CD14-positive monocyte (primary cell): ENCODE results near the gene PIAS1. TPM values are rescaled to one million over a fixed set of nuclear protein-coding genes. Genes with fewer than 3 reads are reported as not detected.

ENCODE experiments used
- DNase-seq, 3 donors: peaks; one replicate each; pipeline ENCODE4 v3.0.0-alpha.2; 2011 to 2022
- H2AFZ ChIP-seq: 2 replicates; pipeline ENCODE4 v1.6.0; 2012; ENCODE audit warnings: mild to moderate bottlenecking, low read depth, low read length, inconsistent platforms; ENCODE audit not compliant: insufficient read depth, poor library complexity, severe bottlenecking
- H3K27ac ChIP-seq, 2 donors: 1 replicate in 1 of 2; 2 replicates in 1 of 2; pipeline ENCODE4 v1.5.1; 2012 to 2013; ENCODE audit warnings: low read length in 2 of 2, control low read depth in 1 of 2, inconsistent platforms in 1 of 2, low read depth in 1 of 2, mild to moderate bottlenecking in 1 of 2
- H3K27me3 ChIP-seq, 2 donors: one replicate each; pipeline versions ENCODE4 v1.6.0 to v1.6.1; 2011 to 2013; ENCODE audit warnings: low read length in 2 of 2; ENCODE audit not compliant: control insufficient read depth in 2 of 2, insufficient read depth in 2 of 2
- H3K36me3 ChIP-seq, 2 donors: replicated peaks in 1 of 2; 1 replicate in 1 of 2; 2 replicates in 1 of 2; pipeline versions ENCODE4 v1.5.1 to v1.6.1; 2012 to 2013; ENCODE audit warnings: low read length in 2 of 2, control low read depth in 1 of 2, inconsistent platforms in 1 of 2, mild to moderate bottlenecking in 1 of 2; ENCODE audit not compliant: insufficient read depth in 2 of 2, control insufficient read depth in 1 of 2
- H3K4me1 ChIP-seq, 2 donors: 1 replicate in 1 of 2; 2 replicates in 1 of 2; pipeline versions ENCODE4 v1.5.1 to v1.6.1; 2012 to 2013; ENCODE audit warnings: low read length in 2 of 2, control low read depth in 1 of 2, inconsistent platforms in 1 of 2, mild to moderate bottlenecking in 1 of 2, moderate library complexity in 1 of 2; ENCODE audit not compliant: insufficient read depth in 2 of 2, control insufficient read depth in 1 of 2
- H3K4me2 ChIP-seq: replicated peaks from 2 replicates; pipeline ENCODE3; 2012; ENCODE audit warnings: low read length, moderate library complexity, mild to moderate bottlenecking; ENCODE audit not compliant: poor library complexity, severe bottlenecking; ENCODE audit errors: extremely low read depth
- H3K4me3 ChIP-seq, 3 experiments: fragments of 200-600 bp in 1 of 3; sonication (generic) in 1 of 3; replicated peaks in 1 of 3; 1 replicate in 2 of 3; 2 replicates in 1 of 3; pipeline ENCODE4 v1.5.1; 2011 to 2013; ENCODE audit warnings: low read length in 3 of 3, mild to moderate bottlenecking in 3 of 3, control low read depth in 2 of 3, low read depth in 2 of 3, inconsistent platforms in 1 of 3, moderate library complexity in 1 of 3
- H3K79me2 ChIP-seq: 2 replicates; pipeline ENCODE4 v1.6.0; 2012; ENCODE audit warnings: mild to moderate bottlenecking, control low read depth, inconsistent platforms, low read length, moderate library complexity; ENCODE audit not compliant: insufficient read depth
- H3K9ac ChIP-seq: 2 replicates; pipeline ENCODE4 v1.6.0; 2017; ENCODE audit warnings: low read length, mild to moderate bottlenecking; ENCODE audit not compliant: insufficient read depth, poor library complexity, severe bottlenecking
- H3K9me3 ChIP-seq, 2 donors: replicated peaks in 1 of 2; 1 replicate in 1 of 2; 2 replicates in 1 of 2; pipeline versions ENCODE4 v1.5.1 to v1.6.1; 2012 to 2013; ENCODE audit warnings: low read length in 2 of 2, control low read depth in 1 of 2; ENCODE audit not compliant: control insufficient read depth in 1 of 2, insufficient read depth in 1 of 2
- H4K20me1 ChIP-seq: 2 replicates; pipeline ENCODE4 v1.6.0; 2012; ENCODE audit warnings: mild to moderate bottlenecking, low read length, control low read depth, moderate library complexity; ENCODE audit not compliant: insufficient read depth
- H3K27ac Mint-ChIP-seq, 7 donors: one replicate each; pipeline ENCODE4 v1.8.0; 2020; ENCODE audit warnings: mild to moderate bottlenecking in 7 of 7, mixed read lengths in 7 of 7, moderate library complexity in 6 of 7, inconsistent platforms in 2 of 7
- H3K27me3 Mint-ChIP-seq, 3 donors: one replicate each; pipeline ENCODE4 v1.8.0; 2021 to 2022; ENCODE audit warnings: low read depth in 3 of 3, mild to moderate bottlenecking in 3 of 3, mixed read lengths in 3 of 3, moderate library complexity in 3 of 3, inconsistent platforms in 1 of 3
- H3K36me3 Mint-ChIP-seq, 2 donors: one replicate each; pipeline ENCODE4 v1.8.0; 2020; ENCODE audit warnings: mixed read lengths in 2 of 2, inconsistent platforms in 1 of 2, mild to moderate bottlenecking in 1 of 2
- H3K4me1 Mint-ChIP-seq: one replicate; pipeline ENCODE4 v1.8.0; 2020; ENCODE audit warnings: mild to moderate bottlenecking, mixed read lengths
- H3K4me3 Mint-ChIP-seq, 2 donors: one replicate each; pipeline ENCODE4 v1.8.0; 2020; ENCODE audit warnings: mild to moderate bottlenecking in 2 of 2, mixed read lengths in 2 of 2, moderate library complexity in 1 of 2
- H3K9me3 Mint-ChIP-seq, 7 donors: one replicate each; pipeline ENCODE4 v1.8.0; 2020 to 2022; ENCODE audit warnings: mixed read lengths in 7 of 7, mild to moderate bottlenecking in 6 of 7, moderate library complexity in 6 of 7, inconsistent platforms in 2 of 7
- CTCF ChIP-seq: fragments of 200-600 bp; IDR thresholded peaks from one replicate; pipeline ENCODE4 v1.8.0; 2022; ENCODE audit warnings: antibody characterized with exemption, mild to moderate bottlenecking
- WGBS: methylation state at CpG from one replicate; pipeline ENCODE4 v1.1.5; 2013; ENCODE audit warnings: missing lambda C conversion rate; ENCODE audit not compliant: insufficient coverage; 5-methylcytosine and 5-hydroxymethylcytosine counted together
- intact Hi-C, 2 donors: fragments of 100-400 bp; cut with micrococcal nuclease; formaldehyde crosslinking; loops; one replicate each; pipeline versions ENCODE4 v1.15.0 to v1.15.1; 2023
- polyA plus RNA-seq, 3 donors: library from polyadenylated mRNA; depleted of rRNA in 1 of 3; unstranded in 2 of 3; stranded (reverse) in 1 of 3; fragments of 300-500 nt in 2 of 3; fragments of >200 nt in 1 of 3; fragmentation: Illumina TruSeq in 2 of 3; gene quantifications; 1 replicate in 2 of 3; 2 replicates in 1 of 3; pipeline ENCODE4 v1.2.3, GENCODE V29; 2012 to 2021

PIAS1 gene
- polyA plus RNA-seq, 3 donors = 47.3 to 109 (median 89.8) TPM

- H3K4me1 Mint-ChIP-seq = peaks cover 16% of the 10 kb centered on the region
- H3K27me3 Mint-ChIP-seq = peaks cover 0 to 2% (median 1%) of the 10 kb centered on the region in 3 donors
- Histone ChIP-seq H2AFZ (no peak overlapping the region), H3K27me3 (no peaks in the 10 kb centered on the region), H3K27ac (peak overlapping the region in 1 of 2 donors; percentile 57), H3K9me3 (no peaks in the 10 kb centered on the region), H4K20me1 (peaks cover 38% of the 10 kb centered on the region), H3K9ac (peak overlapping the region; percentile 15), H3K4me3 (no peak overlapping the region), H3K4me2 (no peak overlapping the region), H3K79me2 (peaks cover 57% of the 10 kb centered on the region), H3K36me3 (peaks cover 0 to 32% of the 10 kb centered on the region in 2 donors), H3K4me1 (peaks cover 15 to 16% of the 10 kb centered on the region in 2 donors)
- no peak for TF ChIP-seq CTCF
- no peak for DNase-seq
- H3K27ac Mint-ChIP-seq = peak overlapping the region in 2 of 7 donors; percentile 38 to 84
- H3K36me3 Mint-ChIP-seq = peaks cover 0 to 17% of the 10 kb centered on the region in 2 donors
- H3K9me3 Mint-ChIP-seq = no peaks in the 10 kb centered on the region
- 98% methylated on average over 7 of the region's 9 CpGs for WGBS
- H3K4me3 Mint-ChIP-seq = no peak overlapping the region
- intact Hi-C loops = no loop called here
These were observed 165.0 kb downstream of the PIAS1 start for GRCh38 chr15:68218847-68219798.

DNA sequence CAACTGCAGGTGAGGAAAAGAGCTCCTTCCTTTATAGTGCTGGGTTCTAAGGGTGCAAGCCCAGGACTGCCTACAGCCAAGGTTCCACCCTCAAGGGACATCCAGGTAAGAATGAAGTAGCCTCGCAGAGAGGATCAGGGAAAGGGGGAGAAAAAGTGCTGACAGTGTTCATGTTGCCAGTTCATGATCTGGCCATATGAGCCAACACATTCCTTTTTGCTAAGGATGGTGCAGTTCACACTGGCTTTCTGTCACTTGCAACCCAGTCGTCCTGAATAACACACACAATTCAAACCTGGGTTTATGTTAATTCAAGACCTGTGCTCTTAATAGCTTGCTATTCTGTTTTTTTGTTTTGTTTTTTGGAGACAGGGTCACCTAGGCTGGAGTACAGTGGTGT is 166.4 kb downstream of the PIAS1 start:
- DNase-seq = no peak
- Histone ChIP-seq H3K27ac (no peak overlapping the region), H4K20me1 (peaks cover 47% of the 10 kb centered on the region), H3K4me1 (peaks cover 2 to 5% of the 10 kb centered on the region in 2 donors), H3K4me2 (no peak overlapping the region), H3K4me3 (no peak overlapping the region), H3K27me3 (no peaks in the 10 kb centered on the region), H3K79me2 (peaks cover 70% of the 10 kb centered on the region), H2AFZ (no peak overlapping the region), H3K36me3 (peaks cover 0 to 32% of the 10 kb centered on the region in 2 donors), H3K9me3 (no peaks in the 10 kb centered on the region), H3K9ac (no peak overlapping the region)
- WGBS = no CpG with 5 or more reads among the region's 2 CpGs
- Mint-ChIP-seq H3K9me3 (no peaks in the 10 kb centered on the region), H3K4me3 (no peak overlapping the region), H3K27ac (no peak overlapping the region), H3K27me3 (peaks cover 0 to 1% (median 0%) of the 10 kb centered on the region in 3 donors), H3K4me1 (peaks cover 15% of the 10 kb centered on the region), H3K36me3 (peaks cover 0 to 16% of the 10 kb centered on the region in 2 donors)
- no peak for TF ChIP-seq CTCF
- intact Hi-C loops = loop anchor here in 1 of 2 donors (10.0 kb wide), 1 partner anchor 166 kb away; the partner anchor contains the start of gene PIAS1
